Smooth muscle cell (in vitro differentiated cells): Measurements from ENCODE around the gene MICALL1. TPM values are rescaled to one million over a fixed set of nuclear protein-coding genes. Genes with fewer than 3 reads are reported as not detected.

Experiments used
- DNase-seq: peaks from one replicate; lab custom pipeline; 2025; ENCODE audit not compliant: unreplicated experiment; lab: John Stamatoyannopoulos, UW
- H2AFZ ChIP-seq: fragments of 200-600 bp; sonication (generic); 2 replicates; pipeline ENCODE4 v1.6.0; 2016; ENCODE audit warnings: antibody characterized with exemption, low read depth, mild to moderate bottlenecking
- H3F3A ChIP-seq: fragments of 200-600 bp; sonication (generic); 2 replicates; pipeline ENCODE4 v1.6.0; 2017; ENCODE audit warnings: antibody characterized with exemption, low read depth
- H3K27ac ChIP-seq: fragments of 200-600 bp; sonication (generic); 2 replicates; pipeline ENCODE4 v1.5.1; 2016; ENCODE audit warnings: low read depth, mild to moderate bottlenecking
- H3K27me3 ChIP-seq: fragments of 200-600 bp; sonication (generic); 2 replicates; pipeline ENCODE4 v1.6.1; 2016; ENCODE audit warnings: low read depth, mild to moderate bottlenecking
- H3K36me3 ChIP-seq: fragments of 200-600 bp; sonication (generic); 2 replicates; pipeline ENCODE4 v1.5.1; 2016; ENCODE audit warnings: low read depth
- H3K4me1 ChIP-seq: fragments of 200-600 bp; sonication (generic); 2 replicates; pipeline ENCODE4 v1.5.1; 2016; ENCODE audit warnings: low read depth
- H3K4me2 ChIP-seq: fragments of 200-600 bp; sonication (generic); 2 replicates; pipeline ENCODE4 v1.6.0; 2016; ENCODE audit warnings: mild to moderate bottlenecking
- H3K4me3 ChIP-seq: fragments of 200-600 bp; sonication (generic); 2 replicates; pipeline ENCODE4 v1.5.1; 2016; ENCODE audit warnings: mild to moderate bottlenecking
- H3K79me2 ChIP-seq: fragments of 200-600 bp; sonication (generic); 2 replicates; pipeline ENCODE4 v1.6.0; 2016; ENCODE audit warnings: low read depth, mild to moderate bottlenecking
- H3K9ac ChIP-seq: fragments of 200-600 bp; sonication (generic); 2 replicates; pipeline ENCODE4 v1.6.0; 2016; ENCODE audit warnings: low read depth
- H3K9me3 ChIP-seq: fragments of 200-600 bp; sonication (generic); replicated peaks from 2 replicates; pipeline ENCODE4 v1.5.1; 2016; ENCODE audit warnings: low read depth
- H4K20me1 ChIP-seq: fragments of 200-600 bp; sonication (generic); 2 replicates; pipeline ENCODE4 v1.6.0; 2016; ENCODE audit warnings: low read depth
- CTCF ChIP-seq: fragments of 200-600 bp; sonication (generic); IDR thresholded peaks from 2 replicates; pipeline ENCODE4 v1.5.1; 2017; ENCODE audit warnings: borderline replicate concordance, mild to moderate bottlenecking, antibody characterized with exemption; ENCODE audit not compliant: insufficient read depth, poor library complexity, severe bottlenecking
- WGBS: methylation state at CpG from one replicate; pipeline ENCODE4 v1.1.7; 2016; ENCODE audit warnings: low lambda C conversion rate; 5-methylcytosine and 5-hydroxymethylcytosine counted together
- polyA plus RNA-seq: library from polyadenylated mRNA; unstranded; fragments of >200 nt; fragmentation: Nextera tagmentation; extraction: Ambion mirVana; gene quantifications from 2 replicates; pipeline ENCODE4 v1.2.1, GENCODE V29; 2016
- total RNA-seq: library from RNA; depleted of rRNA; stranded (reverse); fragments of >200 nt; gene quantifications from 2 replicates; pipeline ENCODE4 v1.2.3, GENCODE V29; 2014

The MICALL1 gene
- total and polyA plus RNA-seq, 2 experiments from 2014 or later: 8.7 to 24.9 TPM

- Histone ChIP-seq H3K4me2 (no peak overlapping the region), H3K36me3 (peaks cover 4% of the 10 kb centered on the region), H3K79me2 (no peaks in the 10 kb centered on the region), H3K9ac (no peak overlapping the region), H3K27ac (no peak overlapping the region), H3K9me3 (no peaks in the 10 kb centered on the region), H3K27me3 (no peaks in the 10 kb centered on the region), H3K4me1 (no peaks in the 10 kb centered on the region), H2AFZ (no peak overlapping the region), H3K4me3 (no peak overlapping the region), H4K20me1 (peaks cover 27% of the 10 kb centered on the region), H3F3A (peaks cover 4% of the 10 kb centered on the region)
- no peak for DNase-seq
- 97% methylated on average over 15 of the region's 32 CpGs for WGBS
- TF ChIP-seq CTCF: no peak
These were observed 20.9 kb downstream of the MICALL1 start for GRCh38 chr22:37926771-37927636.

- H2AFZ ChIP-seq: no peak overlapping the region
- no peak for DNase-seq
- no peak overlapping the region for H3K4me2 ChIP-seq
- H3K9me3 ChIP-seq: no peaks in the 10 kb centered on the region
- TF ChIP-seq CTCF: no peak
- no peaks in the 10 kb centered on the region for H3K27me3 ChIP-seq
- 96% methylated on average over 5 of the region's 5 CpGs for WGBS
- H3K4me3 ChIP-seq: no peak overlapping the region
- no peak overlapping the region for H3K27ac ChIP-seq
- H3F3A ChIP-seq: peaks cover 5% of the 10 kb centered on the region
- peaks cover 4% of the 10 kb centered on the region for H3K36me3 ChIP-seq
- no peaks in the 10 kb centered on the region for H3K4me1 ChIP-seq
- no peak overlapping the region for H3K9ac ChIP-seq
- no peaks in the 10 kb centered on the region for H3K79me2 ChIP-seq
- peaks cover 27% of the 10 kb centered on the region for H4K20me1 ChIP-seq
These were observed 21.5 kb downstream of the MICALL1 start for GRCh38 chr22:37927637-37927936.

GRCh38 chr22:37929390-37929789 is 23.3 kb downstream of the MICALL1 start:
- no peak overlapping the region for H3K4me3 ChIP-seq
- TF ChIP-seq CTCF: no peak
- H3K9ac ChIP-seq: no peak overlapping the region
- no peak overlapping the region for H3K4me2 ChIP-seq
- H3K9me3 ChIP-seq: no peaks in the 10 kb centered on the region
- no peak for DNase-seq
- H3K4me1 ChIP-seq: no peaks in the 10 kb centered on the region
- no peaks in the 10 kb centered on the region for H3K27me3 ChIP-seq
- peaks cover 33% of the 10 kb centered on the region for H4K20me1 ChIP-seq
- peaks cover 5% of the 10 kb centered on the region for H3F3A ChIP-seq
- H3K36me3 ChIP-seq: peaks cover 4% of the 10 kb centered on the region
- WGBS: 98% methylated on average over 5 of the region's 5 CpGs
- H3K79me2 ChIP-seq: no peaks in the 10 kb centered on the region
- H2AFZ ChIP-seq: no peak overlapping the region
- H3K27ac ChIP-seq: no peak overlapping the region
